Measurements from ENCODE around the gene GRIK3.

Gene GRIK3

DNA sequence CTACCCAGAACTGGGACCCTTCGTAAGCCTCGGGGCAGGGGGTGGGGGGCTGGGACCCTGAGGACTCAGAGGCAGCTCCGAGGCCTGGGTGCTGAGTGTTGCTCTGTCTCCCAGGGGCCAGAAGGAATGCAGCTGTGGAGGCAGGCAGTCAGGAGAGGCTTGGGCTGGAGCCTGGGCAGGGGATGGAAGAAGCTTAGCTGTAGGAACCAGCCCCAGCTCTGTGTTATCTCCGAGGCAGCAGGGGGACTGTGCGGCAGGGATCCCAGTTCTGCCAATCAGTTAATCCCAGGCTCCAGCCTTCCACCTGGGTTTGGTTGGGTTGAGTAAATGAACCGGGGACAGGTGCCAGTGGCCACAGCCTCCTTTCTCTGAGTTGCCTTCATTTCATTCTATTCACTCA lies 8.2 kb upstream of the GRIK3 start:
- DNase-seq = no peak

DNA sequence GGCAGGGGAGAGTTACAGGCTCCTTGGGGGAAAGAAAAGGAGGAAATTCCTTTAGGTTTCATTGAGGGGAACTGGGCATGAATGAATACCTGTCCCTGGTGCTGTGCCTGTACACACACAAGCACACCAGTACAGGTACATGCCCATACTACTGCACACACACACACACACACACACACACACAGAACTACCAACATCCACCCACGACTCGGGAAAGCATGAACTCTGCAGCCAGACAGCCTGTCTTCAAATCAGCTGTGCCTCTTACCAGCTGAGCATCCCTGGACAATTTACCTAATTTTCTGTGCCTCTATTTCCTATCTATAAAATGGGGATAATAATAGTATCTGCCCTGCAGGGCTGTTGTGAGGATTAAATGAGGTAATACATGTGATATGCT lies 7.2 kb upstream of the GRIK3 start:
- no peak for DNase-seq

DNA sequence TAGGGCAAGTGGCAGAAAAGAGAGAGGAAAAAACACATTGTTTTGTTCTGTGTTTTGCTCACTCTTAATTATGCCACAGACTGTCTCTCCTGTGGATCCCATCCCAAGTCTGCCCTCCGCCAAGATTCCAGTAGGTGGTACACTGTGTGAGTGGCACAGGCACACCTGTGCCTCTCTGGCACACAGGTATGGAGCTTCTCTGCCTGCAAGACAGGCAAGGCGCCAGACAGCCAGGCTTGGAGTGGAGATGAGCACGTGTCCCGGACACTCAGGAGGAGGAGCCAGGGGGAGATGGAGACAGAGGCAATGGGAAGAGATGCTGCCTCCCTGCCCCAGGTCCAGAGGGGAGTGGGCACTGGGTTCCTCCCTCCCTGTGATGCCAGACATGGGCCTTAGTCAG lies 6.5 kb upstream of the GRIK3 start:
- no peak for DNase-seq

DNA sequence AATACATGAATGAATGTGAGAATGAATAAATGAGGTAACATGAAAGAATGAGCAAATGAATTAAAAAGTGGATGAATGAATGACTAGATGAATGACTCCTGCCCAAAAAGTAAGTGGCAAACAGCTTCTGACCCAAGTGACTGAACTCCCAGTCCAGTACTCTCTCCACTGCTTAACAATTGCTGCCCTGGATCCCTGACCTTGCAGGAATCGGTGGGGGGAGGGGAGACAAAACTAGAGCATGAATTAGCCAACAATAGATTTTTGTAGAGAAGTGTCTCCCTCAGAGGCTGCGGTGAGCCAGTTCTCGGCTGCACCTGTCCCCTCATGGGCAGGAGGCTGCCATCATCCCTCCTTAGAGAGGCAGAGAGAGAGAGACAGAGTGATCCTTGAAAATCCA lies 5.9 kb upstream of the GRIK3 start:
- DNase-seq = no peak

DNA sequence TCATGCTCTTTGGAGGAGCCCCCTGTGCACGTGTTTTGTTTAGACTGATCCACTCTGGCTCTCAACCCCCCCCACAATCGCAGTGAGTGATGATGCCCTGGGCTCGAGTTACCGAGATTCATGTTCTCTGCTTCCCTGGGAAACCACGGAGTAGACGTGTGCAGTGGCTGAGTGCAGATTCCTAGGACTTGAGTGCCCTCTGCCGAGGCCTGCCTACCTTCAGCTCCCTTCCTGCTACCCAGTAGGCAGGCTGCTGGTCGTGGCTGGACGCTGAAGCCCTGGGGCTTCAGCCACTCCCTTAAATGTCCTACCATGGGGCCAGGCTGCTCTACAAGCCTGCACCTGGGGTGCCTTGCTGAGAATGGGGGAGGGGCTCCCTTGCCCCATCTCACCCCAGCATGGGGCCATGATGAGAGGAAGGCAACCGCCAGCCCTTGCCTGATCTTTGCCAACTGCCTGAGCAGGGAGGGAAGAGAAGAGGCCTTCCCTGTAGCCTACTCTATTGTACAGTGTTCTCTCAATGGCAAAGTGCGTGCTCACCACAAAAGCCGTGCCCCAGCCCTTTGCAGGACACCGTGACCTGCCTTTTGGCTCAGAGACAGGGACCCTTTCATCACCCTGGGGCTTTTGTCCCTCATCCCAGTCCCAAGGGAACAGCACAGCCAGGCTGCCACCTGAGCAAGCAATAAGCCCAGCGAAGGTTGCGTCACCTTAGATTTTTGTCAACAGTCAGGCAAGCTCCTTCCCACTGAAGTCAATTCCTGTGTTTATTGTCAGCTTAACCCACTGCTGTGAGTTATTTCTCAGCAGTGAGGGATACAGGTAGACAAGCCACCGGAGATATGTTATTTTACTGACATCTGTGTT lies 4.1 kb upstream of the GRIK3 start:
- DNase-seq = no peak

DNA sequence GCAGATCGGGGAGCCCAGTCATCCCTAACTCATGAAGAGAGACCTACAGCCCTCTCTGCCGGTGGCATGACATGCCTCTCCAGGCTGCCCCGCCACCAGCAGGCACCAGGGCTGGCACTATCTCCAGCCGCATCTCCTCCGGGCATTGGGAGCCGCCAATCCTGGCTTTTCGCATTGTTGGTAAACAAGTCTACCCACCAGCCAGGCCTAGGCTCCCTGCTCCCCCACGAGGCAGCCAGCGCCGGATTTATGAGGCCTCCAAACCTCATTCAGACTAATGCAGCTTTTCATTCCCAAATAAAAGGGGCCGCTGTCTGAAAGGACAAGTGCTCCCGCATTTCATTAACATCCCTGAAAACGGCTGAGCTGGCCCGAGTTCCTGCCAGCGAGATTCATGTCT lies 3.4 kb upstream of the GRIK3 start:
- DNase-seq = no peak

DNA sequence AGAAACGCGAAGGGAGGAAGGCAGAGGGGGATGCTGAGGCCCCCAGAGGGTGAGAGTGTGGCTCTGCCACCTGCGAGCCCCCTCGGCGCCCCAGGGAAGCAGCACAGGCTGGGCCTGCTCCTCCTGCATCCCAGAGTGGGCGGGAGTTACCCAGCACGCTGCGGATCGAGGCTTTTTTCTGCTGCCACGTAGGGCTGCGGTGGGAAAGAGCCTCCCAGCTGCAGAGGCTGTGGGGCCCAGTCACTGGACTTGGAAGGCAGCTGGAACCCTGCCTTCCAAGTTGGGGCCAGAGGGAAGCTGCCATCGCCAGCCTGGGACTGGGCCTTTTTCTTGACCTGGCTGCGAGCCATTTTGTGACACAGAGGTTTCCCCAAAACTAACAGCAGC lies 2.3 kb upstream of the GRIK3 start:
- no peak for DNase-seq

DNA sequence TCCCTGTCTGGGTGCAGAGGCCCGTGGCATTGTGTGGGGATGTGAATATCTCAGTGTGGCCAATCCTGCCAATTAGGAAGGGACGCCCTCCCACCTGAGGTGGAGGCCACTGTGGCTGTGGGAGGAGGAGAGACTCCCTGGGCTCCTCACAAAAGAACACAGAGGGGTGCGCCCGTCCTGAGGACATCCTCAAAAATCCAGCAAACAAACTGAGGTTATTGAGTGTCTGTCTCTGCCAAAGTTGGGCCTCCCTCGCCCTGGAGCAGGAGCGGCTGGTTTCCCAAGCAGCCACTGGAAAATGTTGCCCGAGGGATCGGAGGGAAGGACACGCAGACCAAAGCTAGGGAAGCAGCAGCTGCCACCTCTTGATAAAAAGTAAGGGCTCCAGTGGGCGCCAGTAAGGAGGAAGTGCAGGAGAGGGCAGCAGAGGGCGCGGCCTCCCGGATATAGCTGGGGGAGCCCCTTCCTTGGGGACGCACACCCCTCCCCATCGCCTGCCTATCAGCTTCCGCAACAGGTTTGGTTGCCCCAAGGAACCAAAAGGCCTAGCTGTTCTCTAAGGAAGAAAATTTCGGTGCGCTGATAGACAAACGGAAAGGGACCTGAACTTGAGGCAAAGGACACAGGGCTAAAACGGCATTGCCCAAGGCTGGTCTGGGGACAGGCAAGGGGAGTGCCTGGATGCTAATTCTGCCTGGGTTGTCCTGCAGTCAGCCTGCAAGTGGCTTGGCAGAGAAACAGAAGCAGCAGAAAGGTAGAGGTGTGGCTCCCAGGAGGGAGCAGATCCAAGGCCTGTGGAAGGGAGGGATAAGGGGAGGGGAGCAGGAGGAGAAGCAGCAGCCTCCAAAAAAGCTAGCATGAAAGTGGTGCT lies 1.7 kb upstream of the GRIK3 start:
- DNase-seq = no peak

DNA sequence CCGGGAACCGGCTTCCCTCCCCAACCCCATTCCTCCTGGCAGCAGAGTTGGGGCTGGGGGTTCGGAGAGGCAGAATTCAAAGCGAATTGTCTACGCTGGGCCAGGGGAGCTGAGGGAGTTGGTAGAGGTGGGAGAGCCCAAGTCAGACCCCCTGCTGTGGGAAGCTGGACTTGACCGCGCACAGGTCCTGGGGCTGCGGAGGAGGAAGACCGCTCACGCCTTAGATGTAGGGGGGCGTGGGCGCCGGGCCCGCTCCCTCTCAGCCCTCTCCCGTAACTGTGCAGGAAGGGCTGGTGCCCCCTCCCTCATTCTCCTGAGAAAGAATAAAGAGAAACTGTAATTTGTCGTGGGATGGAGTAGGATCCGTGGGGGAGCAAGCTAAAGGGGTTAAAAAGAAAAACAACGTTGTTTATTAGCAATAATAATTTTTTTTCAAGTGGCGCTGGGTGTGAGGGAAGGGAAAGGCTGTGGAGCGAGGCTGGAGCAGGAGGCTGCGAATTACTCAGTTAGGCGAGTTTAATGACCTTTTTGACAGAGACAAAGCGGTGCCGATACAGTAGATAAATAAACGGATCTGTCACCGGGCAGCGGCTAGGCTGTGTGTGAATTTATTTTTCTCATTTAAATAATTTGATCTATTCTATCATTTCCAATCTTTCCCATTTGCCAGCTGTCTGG lies 838 bp upstream of the GRIK3 start:
- no peak for DNase-seq

DNA sequence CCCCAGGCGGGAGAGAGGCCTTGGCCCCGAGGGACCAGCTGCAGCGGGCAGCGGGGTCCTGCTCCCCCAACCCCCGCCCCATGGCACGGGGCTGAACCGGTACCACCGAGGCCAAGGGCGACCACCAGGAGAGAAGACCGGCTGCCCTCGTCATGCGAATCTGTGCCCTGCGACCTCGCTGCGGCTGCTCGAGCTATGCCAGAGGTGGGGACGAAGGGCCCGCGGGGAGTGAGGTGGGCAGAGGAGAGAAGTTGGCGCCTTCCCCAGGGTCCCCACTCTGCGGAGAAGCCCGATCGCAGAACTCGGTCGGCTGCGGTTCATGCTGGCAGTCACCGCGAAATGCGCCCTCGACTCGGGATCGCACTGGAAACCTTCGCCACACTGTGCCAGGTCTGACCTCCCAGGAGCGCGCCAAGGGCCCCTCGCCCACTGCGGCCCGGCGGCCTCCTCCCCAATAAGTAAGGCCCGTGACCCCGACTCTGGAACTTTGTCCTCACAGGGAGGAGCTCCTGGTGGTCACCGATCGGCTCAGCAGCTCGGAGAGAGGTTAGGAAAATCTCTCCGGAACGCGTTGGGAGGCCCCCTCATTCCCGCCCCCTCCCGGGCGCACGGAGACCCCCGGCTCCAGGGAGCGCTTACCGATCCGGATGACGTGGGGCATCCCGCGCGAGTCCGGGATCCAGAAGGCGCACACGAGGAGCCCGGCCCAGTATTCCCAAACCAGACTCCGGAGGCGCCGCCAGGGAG lies 787 bp downstream of the GRIK3 start:
- no peak for DNase-seq

DNA sequence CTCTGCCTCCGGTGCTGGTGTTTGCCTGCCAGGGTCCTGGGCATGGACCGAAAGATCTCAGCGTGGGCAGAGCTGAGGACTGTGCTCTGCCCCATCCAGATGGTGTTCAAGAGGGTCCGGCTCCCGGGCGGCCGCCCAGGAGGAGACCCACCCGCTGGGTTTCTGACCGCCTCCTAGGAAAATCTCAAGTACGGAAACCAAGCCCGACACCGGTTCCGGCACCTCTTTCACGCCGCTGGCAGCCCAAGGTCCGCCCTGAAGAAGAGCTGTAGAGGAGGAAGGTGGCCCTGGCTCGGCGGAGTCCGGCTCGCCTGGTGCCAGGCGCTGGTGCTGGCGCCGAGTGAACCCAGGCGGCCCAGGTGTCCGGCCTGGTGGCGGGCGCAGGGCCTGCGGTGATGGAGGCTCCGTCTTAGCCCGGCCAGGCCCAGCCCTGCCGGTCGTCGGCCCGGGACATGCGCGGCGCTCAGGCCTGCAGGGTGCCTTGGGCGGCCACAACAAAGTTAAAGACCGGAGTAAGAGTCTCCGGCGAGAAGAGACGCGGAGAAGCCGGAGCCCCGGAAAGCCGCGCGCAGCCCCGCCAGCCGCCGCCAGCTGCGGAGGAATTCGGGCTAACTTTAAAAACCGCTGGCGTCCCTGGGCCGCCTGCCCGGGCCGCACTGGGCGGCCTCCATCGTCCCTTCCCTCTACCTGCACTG lies 1.5 kb downstream of the GRIK3 start:
- DNase-seq = no peak

DNA sequence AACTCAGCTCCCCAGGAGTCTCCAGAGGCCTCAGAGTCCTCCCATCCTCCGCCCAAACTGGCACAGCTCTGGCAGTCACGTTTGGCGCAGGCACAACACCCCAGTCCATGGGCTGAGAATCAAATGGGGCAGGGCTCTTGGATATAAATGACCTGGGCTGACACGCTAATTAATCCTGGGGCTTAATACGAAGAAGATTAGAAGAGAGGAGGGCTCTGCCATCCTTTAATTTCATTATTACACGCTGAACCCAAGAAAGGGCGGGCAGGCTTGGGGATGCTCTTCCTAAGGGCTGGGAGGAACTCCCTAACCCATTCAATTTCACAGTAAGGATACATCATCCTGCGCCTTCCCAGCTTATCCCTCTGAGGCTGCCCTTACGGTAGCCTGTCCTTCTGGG lies 2.4 kb downstream of the GRIK3 start:
- no peak for DNase-seq

DNA sequence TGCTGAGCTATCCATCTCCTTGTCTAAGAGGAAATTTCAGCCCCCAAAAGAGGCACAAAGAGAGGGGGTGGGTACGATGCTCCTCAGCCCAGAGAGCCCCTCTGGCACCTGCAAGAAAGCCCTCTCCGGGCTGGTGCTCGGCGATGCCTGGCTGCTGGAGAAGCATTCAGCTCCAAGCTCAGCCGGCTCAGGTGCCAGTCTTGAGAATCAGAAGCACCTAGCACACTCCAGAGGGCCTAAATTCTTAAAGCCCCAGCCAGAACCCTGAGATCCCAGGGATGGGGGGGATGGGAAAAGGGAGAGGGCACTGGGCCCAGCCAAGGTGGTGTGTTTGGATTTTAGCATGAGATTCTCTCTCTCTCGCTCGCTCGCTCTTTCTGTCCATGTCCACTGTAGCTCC lies 2.9 kb downstream of the GRIK3 start:
- DNase-seq = no peak

DNA sequence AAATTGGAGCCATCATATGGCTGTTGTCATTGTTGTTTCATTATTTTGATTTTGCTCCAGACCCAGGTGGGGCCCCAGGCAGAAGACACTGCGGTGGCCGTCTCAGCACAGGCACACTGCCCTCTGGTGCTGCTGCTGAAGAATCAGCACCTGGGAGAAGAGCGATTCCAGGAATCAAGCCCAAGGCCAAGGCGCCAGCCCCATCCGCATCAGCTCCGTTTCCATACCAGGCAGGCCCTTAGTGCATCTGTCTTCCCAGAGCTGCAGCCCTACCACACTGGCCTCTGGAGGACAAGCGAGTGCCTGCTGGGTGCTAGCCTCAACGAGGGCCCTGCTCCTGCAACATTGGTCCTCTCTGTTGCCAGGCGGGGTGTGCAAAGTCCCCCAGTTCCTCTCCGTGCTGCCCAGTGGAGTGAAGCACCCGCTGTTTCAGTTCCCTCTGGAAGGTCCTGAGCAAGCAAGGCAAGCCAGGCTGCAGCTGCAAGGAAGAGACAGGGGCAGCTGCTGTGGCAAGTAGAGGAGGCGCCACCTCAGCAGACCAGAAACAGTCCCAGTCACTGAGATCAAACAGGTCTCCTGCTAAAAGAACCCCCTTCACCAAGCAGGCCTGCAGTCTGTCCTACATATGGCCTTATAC lies 5.2 kb downstream of the GRIK3 start:
- DNase-seq = no peak

DNA sequence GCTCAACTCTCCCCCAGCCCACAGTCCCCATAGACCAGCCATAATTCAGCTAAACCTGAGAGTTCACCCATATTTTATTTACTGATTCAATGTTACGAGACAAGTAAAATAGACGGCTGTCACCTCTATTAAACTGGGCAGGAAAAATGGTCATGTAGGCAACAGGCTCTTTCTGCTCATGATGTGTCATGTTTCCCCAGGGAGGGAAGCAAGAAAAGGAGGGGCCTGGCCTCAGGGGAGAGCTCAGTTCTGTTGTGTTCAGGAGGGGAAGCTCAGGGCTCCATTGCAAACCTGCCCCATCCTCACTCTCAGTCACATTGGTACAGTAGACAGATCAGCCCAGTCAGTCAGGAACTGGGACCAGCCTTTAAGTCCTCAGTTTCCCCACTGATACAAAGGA lies 12.8 kb downstream of the GRIK3 start:
- DNase-seq = no peak

DNA sequence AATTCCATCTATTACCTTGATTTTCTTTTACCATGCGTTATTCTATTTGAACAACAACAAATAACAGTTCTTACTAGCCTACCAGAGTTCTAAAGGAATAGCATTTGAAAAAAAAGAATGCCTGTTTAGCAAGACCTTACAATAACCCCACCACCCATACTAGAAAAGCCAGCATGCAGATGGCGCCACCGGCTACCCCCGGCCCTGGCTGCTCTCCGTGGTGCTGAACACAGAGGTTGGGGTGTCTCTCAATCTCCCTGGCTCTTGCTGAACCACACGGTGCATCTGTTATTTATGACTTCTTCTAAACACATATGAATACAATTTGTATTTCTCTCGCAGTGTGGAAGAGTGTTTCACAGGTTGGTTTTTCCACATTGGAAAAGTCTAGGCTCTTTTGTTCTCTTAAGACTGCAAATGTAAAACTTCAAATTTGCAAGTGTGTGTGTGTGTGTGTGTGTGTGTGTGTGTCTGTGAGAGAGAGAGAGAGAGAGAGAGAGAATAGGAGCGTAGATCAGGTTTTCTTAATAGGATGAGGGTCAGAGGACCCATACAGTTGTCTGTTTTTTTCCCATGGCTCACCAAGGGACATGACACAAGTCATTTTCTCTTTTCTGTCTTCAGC lies 13.6 kb downstream of the GRIK3 start:
- DNase-seq = no peak

DNA sequence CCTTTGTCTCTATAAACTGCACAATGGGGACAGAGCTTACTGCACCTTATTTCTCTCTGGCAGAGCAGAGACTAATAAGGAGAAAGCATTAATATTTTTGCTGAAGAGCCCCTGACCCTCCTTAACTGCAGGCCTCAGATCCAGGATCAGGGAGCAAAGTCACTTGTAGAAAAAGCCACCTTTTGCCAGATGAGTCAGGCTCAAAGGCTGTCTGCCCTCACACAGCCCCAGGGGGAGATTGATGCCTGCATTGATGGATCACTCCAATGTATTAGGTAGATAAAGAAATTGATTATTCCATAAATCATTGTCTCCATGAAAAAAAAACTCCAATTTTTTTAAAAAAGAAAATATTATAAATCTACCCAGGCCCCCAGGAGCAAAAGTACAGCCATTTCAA lies 15.8 kb downstream of the GRIK3 start:
- DNase-seq = no peak

DNA sequence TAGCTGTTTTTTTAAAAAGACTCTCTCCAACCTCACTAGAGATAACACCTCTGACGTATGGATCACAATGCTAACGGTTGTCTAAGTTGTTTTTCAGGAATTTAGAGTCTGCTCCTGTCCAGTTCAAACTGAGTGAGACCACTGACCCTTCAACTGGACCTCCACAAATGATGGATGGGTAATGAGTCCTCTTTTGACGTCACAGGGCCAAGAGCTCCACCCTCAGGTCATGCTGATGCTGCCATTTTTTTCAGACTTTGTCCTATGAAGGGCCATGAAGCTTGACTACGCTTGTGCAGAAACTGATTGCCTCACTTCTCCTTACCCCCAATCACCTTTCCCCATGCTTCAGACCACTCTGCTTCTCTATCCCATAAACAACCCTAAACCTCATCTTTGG lies 16.6 kb downstream of the GRIK3 start:
- DNase-seq = no peak

DNA sequence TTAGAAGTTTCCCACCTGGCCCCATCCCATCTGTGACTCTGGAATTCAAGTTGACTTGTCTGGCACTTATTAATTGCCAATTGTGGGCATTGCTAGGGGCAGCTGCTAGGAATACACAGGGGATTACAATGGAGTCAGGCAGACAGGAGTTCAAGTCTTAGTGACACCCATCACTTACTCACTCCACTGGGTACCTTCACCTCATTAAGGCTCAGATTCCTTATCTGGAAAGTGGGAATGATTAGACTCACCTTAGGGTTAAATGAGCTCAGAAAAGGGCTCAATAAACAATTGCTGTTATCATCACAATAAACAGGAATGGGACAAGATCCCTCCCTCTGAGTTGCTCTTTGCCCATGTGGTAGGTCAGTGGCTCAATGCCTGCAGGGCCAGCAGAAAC lies 18.2 kb downstream of the GRIK3 start:
- DNase-seq = no peak

DNA sequence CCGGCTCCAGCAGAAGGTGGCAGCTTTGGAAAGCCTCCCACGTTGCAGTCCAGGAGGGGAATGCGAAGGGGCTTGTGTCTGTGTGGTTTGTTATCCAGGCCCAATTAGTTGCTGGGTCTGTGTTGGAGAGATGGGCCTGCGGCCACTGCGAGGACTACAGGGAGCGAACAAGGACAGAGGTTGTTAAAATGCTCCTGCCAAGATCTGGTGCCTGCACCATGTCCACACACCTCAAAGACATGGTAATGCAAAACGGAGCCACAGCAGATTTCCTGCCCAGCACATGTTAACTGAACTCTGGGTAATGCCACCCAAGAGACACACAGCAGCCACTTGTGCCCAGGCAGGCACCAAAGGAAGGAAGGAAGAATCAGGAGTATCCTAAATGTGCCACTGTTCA lies 18.6 kb downstream of the GRIK3 start:
- no peak for DNase-seq

DNA sequence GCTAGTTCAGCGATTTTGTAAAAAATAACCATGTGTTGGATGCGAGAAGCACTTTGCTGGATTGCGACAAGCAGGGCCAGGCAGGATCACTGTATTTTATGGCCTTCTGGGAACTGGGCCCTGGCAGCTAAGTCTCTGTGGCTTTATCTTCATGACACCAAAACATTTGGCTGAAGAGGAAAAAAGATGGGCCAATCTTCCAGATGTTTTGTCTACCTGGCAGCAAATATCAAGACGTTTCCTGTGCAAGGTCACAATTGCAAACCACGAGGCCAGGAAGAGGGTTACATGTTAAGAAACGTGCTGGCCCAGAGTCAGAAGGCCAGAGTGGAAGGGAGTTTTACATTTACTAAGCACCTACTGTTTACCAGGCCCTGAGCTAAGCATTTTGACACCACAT lies 22.1 kb downstream of the GRIK3 start:
- no peak for DNase-seq

All from left hindlimb (tissue), 1 donor.